ENCODE measurements around the gene EHMT2. TPM values are rescaled to one million over a fixed set of nuclear protein-coding genes. Genes with fewer than 3 reads are reported as not detected.

EHMT2 gene
- total and polyA plus RNA-seq, 2 of the 13 experiments (the other 11 are each of a cell fraction or from before 2014, with no cell fraction given), result 55.2 to 69.2 TPM

GRCh38 chr6:31935823-31936222 lies 38.3 kb upstream of the EHMT2 start:
- CTCF ChIA-PET (ENCODE audit: low intra/inter-chr PET ratio, low total read pairs), result no interaction called here
- peaks cover 8 to 23% of the 10 kb centered on the region in 2 experiments for H3K36me3 ChIP-seq (replicated peaks in 1 of 2; ENCODE audit: control insufficient read depth in 1 of 2, insufficient read depth in 2 of 2, low read length in 2 of 2)
- ATAC-seq (no peak), FAIRE-seq (no peak), DNase-seq (ENCODE audit: low spot score) (no peak)
- POLR2A ChIA-PET, result interaction anchor here (1.4 to 2.0 kb wide), 2 partner anchors 10 to 16 kb away, joined by 8 to 9 read pairs; partner anchors contain the start of gene CFB
- H3K27ac ChIP-seq (ENCODE audit: extremely low read length, insufficient read depth, low read length), result no peak overlapping the region
- no peak overlapping the region for H3K9ac ChIP-seq (ENCODE audit: insufficient read depth, low read depth, low read length)
- H3K4me1 ChIP-seq (ENCODE audit: insufficient read depth, low read length), result peaks cover 22% of the 10 kb centered on the region
- no peak overlapping the region for H2AFZ ChIP-seq (ENCODE audit: low read length)
- H3K27me3 ChIP-seq (ENCODE audit: control insufficient read depth in 1 of 2, insufficient read depth in 2 of 2, low read length in 2 of 2), result no peaks in the 10 kb centered on the region
- intact Hi-C loops (cut with micrococcal nuclease; ENCODE audit: unreplicated experiment), result no loop called here
- peaks cover 2% of the 10 kb centered on the region for H3K79me2 ChIP-seq (ENCODE audit: insufficient read depth, low read length)
- in situ Hi-C loops (cut with HindIII; ENCODE audit: extremely low pct_ligation_motif_present, low pct_unique_long_range_greater_than_20kb), result no loop called here
- no TSS peak for BruUV-seq (replicated peaks)
- no peaks in the 10 kb centered on the region for H3K9me3 ChIP-seq (ENCODE audit: low read length)
- no peak overlapping the region for H3K4me3 ChIP-seq (replicated peaks in 1 of 3; ENCODE audit: insufficient read depth in 1 of 3, low read depth in 2 of 3, low read length in 3 of 3)
- H4K20me1 ChIP-seq (ENCODE audit: insufficient read depth, low read length), result no peaks in the 10 kb centered on the region
- 92% methylated on average over 9 of the region's 9 CpGs for WGBS (ENCODE audit: low lambda C conversion rate)
- no peak overlapping the region for H3K4me2 ChIP-seq (ENCODE audit: low read depth, low read length)
- TF ChIP-seq CCAR2 (optimal IDR thresholded peaks at IDR 0.05; ENCODE audit: low read depth, low read length) (peak; percentile 35), KAT8 (CRISPR knock-in tag; IDR thresholded peaks at IDR 0.05) (no peak), ZNF724P (CRISPR knock-in tag; IDR thresholded peaks at IDR 0.05; ENCODE audit: borderline replicate concordance) (no peak), ZBTB38 (CRISPR knock-in tag; IDR thresholded peaks at IDR 0.05) (0 out of 2 replicates have a peak, but pooled peaks have one; percentile 31), RFX5 (IDR thresholded peaks at IDR 0.05; ENCODE audit: low read depth, low read length) (no peak), MTF2 (CRISPR knock-in tag; IDR thresholded peaks at IDR 0.05; ENCODE audit: borderline replicate concordance) (no peak), RBFOX2 (IDR thresholded peaks at IDR 0.05; ENCODE audit: low read depth, low read length) (0 out of 2 replicates have a peak, but pooled peaks have one; percentile 6), SNAPC4 (CRISPR knock-in tag; IDR thresholded peaks at IDR 0.05) (no peak), ZNF569 (CRISPR knock-in tag; IDR thresholded peaks at IDR 0.05; ENCODE audit: borderline replicate concordance) (no peak), TFDP2 (CRISPR knock-in tag; IDR thresholded peaks at IDR 0.05) (no peak)
- TF ChIP-seq, protein P1, sequence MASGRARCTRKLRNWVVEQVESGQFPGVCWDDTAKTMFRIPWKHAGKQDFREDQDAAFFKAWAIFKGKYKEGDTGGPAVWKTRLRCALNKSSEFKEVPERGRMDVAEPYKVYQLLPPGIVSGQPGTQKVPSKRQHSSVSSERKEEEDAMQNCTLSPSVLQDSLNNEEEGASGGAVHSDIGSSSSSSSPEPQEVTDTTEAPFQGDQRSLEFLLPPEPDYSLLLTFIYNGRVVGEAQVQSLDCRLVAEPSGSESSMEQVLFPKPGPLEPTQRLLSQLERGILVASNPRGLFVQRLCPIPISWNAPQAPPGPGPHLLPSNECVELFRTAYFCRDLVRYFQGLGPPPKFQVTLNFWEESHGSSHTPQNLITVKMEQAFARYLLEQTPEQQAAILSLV (CRISPR knock-in tag; IDR thresholded peaks at IDR 0.05; ENCODE audit: borderline replicate concordance), result no peak
- TF ChIP-seq, protein P2, sequence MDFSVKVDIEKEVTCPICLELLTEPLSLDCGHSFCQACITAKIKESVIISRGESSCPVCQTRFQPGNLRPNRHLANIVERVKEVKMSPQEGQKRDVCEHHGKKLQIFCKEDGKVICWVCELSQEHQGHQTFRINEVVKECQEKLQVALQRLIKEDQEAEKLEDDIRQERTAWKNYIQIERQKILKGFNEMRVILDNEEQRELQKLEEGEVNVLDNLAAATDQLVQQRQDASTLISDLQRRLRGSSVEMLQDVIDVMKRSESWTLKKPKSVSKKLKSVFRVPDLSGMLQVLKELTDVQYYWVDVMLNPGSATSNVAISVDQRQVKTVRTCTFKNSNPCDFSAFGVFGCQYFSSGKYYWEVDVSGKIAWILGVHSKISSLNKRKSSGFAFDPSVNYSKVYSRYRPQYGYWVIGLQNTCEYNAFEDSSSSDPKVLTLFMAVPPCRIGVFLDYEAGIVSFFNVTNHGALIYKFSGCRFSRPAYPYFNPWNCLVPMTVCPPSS (IDR thresholded peaks at IDR 0.05), result no peak

All from HepG2 (cell line).